Measurements from ENCODE around the gene AP5B1.
"Not testable (repeated sequence)": the region's sequence is repeated elsewhere in the genome, so short reads cannot be mapped to it uniquely, and the experiment has no call there.

Gene AP5B1

GRCh38 chr11:65786008-65786785, 5.4 kb upstream of the AP5B1 start:
- peak; percentile 49 for DNase-seq (ENCODE audit: low spot score)

GRCh38 chr11:65785319-65786007, 4.7 kb upstream of the AP5B1 start:
- DNase-seq (ENCODE audit: low spot score): no peak

GRCh38 chr11:65782816-65783228, 2.0 kb upstream of the AP5B1 start:
- no peak for DNase-seq (ENCODE audit: low spot score)

GRCh38 chr11:65781962-65782815, 1.4 kb upstream of the AP5B1 start:
- no peak for DNase-seq (ENCODE audit: low spot score)

GRCh38 chr11:65781152-65781961, 581 bp upstream of the AP5B1 start:
- peak; percentile 82 for DNase-seq (ENCODE audit: low spot score)

GRCh38 chr11:65779919-65780769, 632 bp downstream of the AP5B1 start:
- DNase-seq (ENCODE audit: low spot score): peak; percentile 96

GRCh38 chr11:65779669-65779918, 1.2 kb downstream of the AP5B1 start:
- DNase-seq (ENCODE audit: low spot score): no peak

GRCh38 chr11:65778901-65779668, 1.7 kb downstream of the AP5B1 start:
- DNase-seq (ENCODE audit: low spot score): no peak

GRCh38 chr11:65778431-65778900, 2.3 kb downstream of the AP5B1 start:
- DNase-seq (ENCODE audit: low spot score): no peak

- no peak for DNase-seq (ENCODE audit: low spot score)
Measured at GRCh38 chr11:65777821-65778361, 2.9 kb downstream of the AP5B1 start.

- DNase-seq (ENCODE audit: low spot score): no peak
Measured at GRCh38 chr11:65777241-65777640, 3.5 kb downstream of the AP5B1 start.

- no peak for DNase-seq (ENCODE audit: low spot score)
Measured at GRCh38 chr11:65776710-65777141, 4.0 kb downstream of the AP5B1 start.

- no peak for DNase-seq (ENCODE audit: low spot score)
Measured at GRCh38 chr11:65776196-65776595, 4.6 kb downstream of the AP5B1 start.

- DNase-seq (ENCODE audit: low spot score): no peak
Measured at GRCh38 chr11:65774525-65775306, 6.1 kb downstream of the AP5B1 start.

- DNase-seq (ENCODE audit: low spot score): no peak
Measured at GRCh38 chr11:65773784-65774411, 6.9 kb downstream of the AP5B1 start.

GRCh38 chr11:65771589-65772112, 9.1 kb downstream of the AP5B1 start:
- no peak for DNase-seq (ENCODE audit: low spot score)

GRCh38 chr11:65770951-65771567, 9.7 kb downstream of the AP5B1 start:
- DNase-seq (ENCODE audit: low spot score): no peak

GRCh38 chr11:65767806-65768205, 13.0 kb downstream of the AP5B1 start:
- DNase-seq (ENCODE audit: low spot score): not testable (repeated sequence)
